G401.6 (cell line): ENCODE measurements around the gene RASSF1.

Experiments used
- FAIRE-seq: peaks from 2 replicates; lab custom pipeline; 2012; peaks lifted over from hg19 to GRCh38; lab: Jason Lieb, UNC

The RASSF1 gene

GRCh38 chr3:50365080-50365841 lies 24.6 kb upstream of the RASSF1 start:
- no peak for FAIRE-seq

GRCh38 chr3:50364573-50365079 lies 24.0 kb upstream of the RASSF1 start:
- no peak for FAIRE-seq

- FAIRE-seq = no peak
These were observed 19.1 kb upstream of the RASSF1 start for GRCh38 chr3:50359760-50360110.

- FAIRE-seq = peak; percentile 98
These were observed 18.5 kb upstream of the RASSF1 start, which contains the start of gene TMEM115 for GRCh38 chr3:50358911-50359759. Gene TMEM115 (minus strand): TSS chr3:50359521. CDS start chr3:50359063, 458 bp downstream.

- no peak for FAIRE-seq
These were observed 17.8 kb upstream of the RASSF1 start for GRCh38 chr3:50358355-50358910.

- FAIRE-seq = no peak
These were observed 16.8 kb upstream of the RASSF1 start for GRCh38 chr3:50357481-50357880.

GRCh38 chr3:50356553-50356952 lies 15.9 kb upstream of the RASSF1 start:
- no peak for FAIRE-seq

- FAIRE-seq = no peak
These were observed 15.4 kb upstream of the RASSF1 start for GRCh38 chr3:50355829-50356552.

GRCh38 chr3:50354850-50355249 lies 14.2 kb upstream of the RASSF1 start:
- FAIRE-seq = no peak

- FAIRE-seq = no peak
These were observed 13.6 kb upstream of the RASSF1 start for GRCh38 chr3:50354186-50354764.

GRCh38 chr3:50353245-50354004 lies 12.8 kb upstream of the RASSF1 start:
- no peak for FAIRE-seq

- no peak for FAIRE-seq
These were observed 12.1 kb upstream of the RASSF1 start for GRCh38 chr3:50352781-50353180.

- FAIRE-seq = no peak
These were observed 10.7 kb upstream of the RASSF1 start for GRCh38 chr3:50351323-50351697.

- peak; percentile 74 for FAIRE-seq
These were observed 10.1 kb upstream of the RASSF1 start, which contains the start of the genes CYB561D2 and NPRL2 for GRCh38 chr3:50350527-50351322. Gene CYB561D2 (plus strand): TSS chr3:50350862. CDS start chr3:50351434, 572 bp downstream. Gene NPRL2 (minus strand): TSS chr3:50350775. CDS start chr3:50350652, 123 bp downstream.

- FAIRE-seq = no peak
These were observed 9.5 kb upstream of the RASSF1 start for GRCh38 chr3:50350213-50350526.

GRCh38 chr3:50347187-50347813 lies 6.7 kb upstream of the RASSF1 start:
- FAIRE-seq = peak; percentile 91

- no peak for FAIRE-seq
These were observed 5.1 kb upstream of the RASSF1 start, which contains the start of gene ZMYND10 for GRCh38 chr3:50345586-50346234. Gene ZMYND10 (minus strand): TSS chr3:50345732. CDS start chr3:50345579, 153 bp downstream.

- no peak for FAIRE-seq
These were observed 4.4 kb upstream of the RASSF1 start for GRCh38 chr3:50345008-50345407.
